LNCAP (cell line): ENCODE data around the gene ACAD11.

ENCODE experiments used
- CTCF ChIP-seq: fragments of 450-650 bp; IDR thresholded peaks from 2 replicates; pipeline ENCODE4 v1.5.1; 2017; ENCODE audit warnings: mild to moderate bottlenecking

Gene ACAD11

GRCh38 chr3:132569580-132569979 is 90.0 kb downstream of the ACAD11 start:
- no peak for TF ChIP-seq CTCF

GRCh38 chr3:132569153-132569552 is 90.5 kb downstream of the ACAD11 start:
- no peak for TF ChIP-seq CTCF

GRCh38 chr3:132568422-132568821 is 91.2 kb downstream of the ACAD11 start:
- TF ChIP-seq CTCF: no peak

GRCh38 chr3:132564070-132564465 is 95.5 kb downstream of the ACAD11 start:
- no peak for TF ChIP-seq CTCF

GRCh38 chr3:132563420-132564069 is 96.1 kb downstream of the ACAD11 start:
- no peak for TF ChIP-seq CTCF

- no peak for TF ChIP-seq CTCF
Observed at GRCh38 chr3:132561003-132561402, 98.6 kb downstream of the ACAD11 start.

GRCh38 chr3:132556508-132557159 is 103.0 kb downstream of the ACAD11 start:
- no peak for TF ChIP-seq CTCF
